Hepatocyte (in vitro differentiated cells): ENCODE results near the gene PDLIM5.

Experiments
- CTCF ChIP-seq: fragments of 200-600 bp; sonication (generic); IDR thresholded peaks from 2 replicates; pipeline ENCODE4 v1.5.1; 2016; ENCODE audit warnings: antibody characterized with exemption, mild to moderate bottlenecking; ENCODE audit not compliant: poor library complexity
- EZH2 ChIP-seq: fragments of 200-600 bp; sonication (generic); IDR thresholded peaks from 2 replicates; pipeline ENCODE4 v1.6.1; 2016; ENCODE audit warnings: antibody characterized with exemption, mild to moderate bottlenecking, borderline replicate concordance

- TF ChIP-seq CTCF, result no peak
- TF ChIP-seq EZH2, result no peak
Observed at GRCh38 chr4:94434505-94434904, 17.2 kb upstream of the PDLIM5 start.
